GM18873 (cell line): Measurements from ENCODE around the gene CYP21A2.
"Not testable (repeated sequence)": the region's sequence is repeated elsewhere in the genome, so short reads cannot be mapped to it uniquely, and the experiment has no call there.

Experiments used
- ATAC-seq: cut with Tn5 transposase; IDR thresholded peaks from one replicate; pipeline ENCODE4 v1.9.1; 2021; ENCODE audit warnings: mild to moderate bottlenecking, moderate library complexity, moderate number of reproducible peaks; ENCODE audit not compliant: unreplicated experiment, low FRiP score

CYP21A2 gene

GRCh38 chr6:32049736-32050135 lies 11.5 kb downstream of the CYP21A2 start:
- not testable (repeated sequence) for ATAC-seq

- ATAC-seq, result no peak
These were observed 12.3 kb downstream of the CYP21A2 start for GRCh38 chr6:32050562-32050961.

- not testable (repeated sequence) for ATAC-seq
These were observed 14.4 kb downstream of the CYP21A2 start for GRCh38 chr6:32052626-32053025.

- not testable (repeated sequence) for ATAC-seq
These were observed 15.1 kb downstream of the CYP21A2 start for GRCh38 chr6:32053314-32053713.

- ATAC-seq, result not testable (repeated sequence)
These were observed 17.5 kb downstream of the CYP21A2 start for GRCh38 chr6:32055756-32056155.

- no peak for ATAC-seq
These were observed 18.0 kb downstream of the CYP21A2 start for GRCh38 chr6:32056254-32056653.

- no peak for ATAC-seq
These were observed 19.8 kb downstream of the CYP21A2 start for GRCh38 chr6:32057966-32058365.

GRCh38 chr6:32058511-32058963 lies 20.3 kb downstream of the CYP21A2 start:
- ATAC-seq, result no peak

- no peak for ATAC-seq
These were observed 22.9 kb downstream of the CYP21A2 start for GRCh38 chr6:32060966-32061655.

- ATAC-seq, result no peak
These were observed 26.5 kb downstream of the CYP21A2 start for GRCh38 chr6:32064706-32065105.

GRCh38 chr6:32067521-32067920 lies 29.3 kb downstream of the CYP21A2 start:
- not testable (repeated sequence) for ATAC-seq

GRCh38 chr6:32068315-32068714 lies 30.1 kb downstream of the CYP21A2 start:
- ATAC-seq, result not testable (repeated sequence)

GRCh38 chr6:32068867-32069266 lies 30.7 kb downstream of the CYP21A2 start:
- ATAC-seq, result no peak

- ATAC-seq, result no peak
These were observed 31.2 kb downstream of the CYP21A2 start for GRCh38 chr6:32069460-32069859.

GRCh38 chr6:32069878-32070515 lies 31.8 kb downstream of the CYP21A2 start:
- no peak for ATAC-seq

- no peak for ATAC-seq
These were observed 32.8 kb downstream of the CYP21A2 start for GRCh38 chr6:32070814-32071543.

GRCh38 chr6:32073101-32073500 lies 34.9 kb downstream of the CYP21A2 start:
- no peak for ATAC-seq

- no peak for ATAC-seq
These were observed 35.4 kb downstream of the CYP21A2 start for GRCh38 chr6:32073613-32074012.

GRCh38 chr6:32074996-32075532 lies 36.8 kb downstream of the CYP21A2 start:
- no peak for ATAC-seq

GRCh38 chr6:32075781-32076180 lies 37.6 kb downstream of the CYP21A2 start:
- ATAC-seq, result no peak

GRCh38 chr6:32076321-32076809 lies 38.1 kb downstream of the CYP21A2 start:
- no peak for ATAC-seq
